HEK293 (cell line): ENCODE results near the gene PRPH.

Experiments
- CTCF ChIA-PET: fragments of 350-600 bp; formaldehyde crosslinking; extraction: SDS; loops from one replicate; lab custom pipeline; 2021; ENCODE audit warnings: antibody characterized with exemption; lab: Yijun Ruan, JAX
- POLR2A ChIA-PET: fragments of 300-600 bp; formaldehyde crosslinking; extraction: SDS; loops from one replicate; lab custom pipeline; 2020; ENCODE audit warnings: antibody characterized with exemption, inconsistent platforms; lab: Yijun Ruan, JAX
- H3K27ac ChIP-seq: fragments of 200-500 bp; sonication (Bioruptor generic); 2 replicates; pipeline ENCODE4 v1.5.1; 2014; ENCODE audit warnings: low read depth, low read length, control low read depth, inconsistent platforms; ENCODE audit errors: extremely low read depth
- H3K36me3 ChIP-seq, 2 experiments: fragments of 200-500 bp in 1 of 2; sonication (Bioruptor generic) in 1 of 2; 1 replicate in 1 of 2; 2 replicates in 1 of 2; pipeline ENCODE4 v1.5.1; 2014 to 2017; ENCODE audit warnings: inconsistent platforms in 2 of 2, low read length in 2 of 2; ENCODE audit not compliant: control insufficient read depth in 2 of 2, insufficient read depth in 1 of 2
- H3K4me1 ChIP-seq: fragments of 200-500 bp; sonication (Bioruptor generic); 2 replicates; pipeline ENCODE4 v1.5.1; 2014; ENCODE audit warnings: mild to moderate bottlenecking, low read length, inconsistent platforms; ENCODE audit not compliant: control insufficient read depth, insufficient read depth
- H3K4me3 ChIP-seq: 2 replicates; pipeline ENCODE4 v1.5.1; 2011; ENCODE audit warnings: low read depth, mild to moderate bottlenecking, control low read depth, low read length, moderate library complexity
- H3K9me3 ChIP-seq: fragments of 200-500 bp; sonication (Bioruptor generic); 2 replicates; pipeline ENCODE4 v1.5.1; 2014; ENCODE audit warnings: low read depth, low read length, inconsistent platforms; ENCODE audit not compliant: control insufficient read depth, insufficient read depth
- BCL11A ChIP-seq: fragments of 450-650 bp; formaldehyde crosslinking; IDR thresholded peaks from 2 replicates; pipeline ENCODE4 v1.5.1; 2016; ENCODE audit warnings: low read depth, missing biosample characterization, missing genetic modification characterization
- BCL11B ChIP-seq: fragments of 450-650 bp; formaldehyde crosslinking; IDR thresholded peaks from 2 replicates; pipeline ENCODE4 v1.5.1; 2016; ENCODE audit warnings: low read depth, missing biosample characterization, missing genetic modification characterization
- GFI1B ChIP-seq: fragments of 450-650 bp; formaldehyde crosslinking; IDR thresholded peaks from 2 replicates; pipeline ENCODE4 v1.5.1; 2016; ENCODE audit warnings: missing biosample characterization, missing genetic modification characterization
- GLIS2 ChIP-seq: fragments of 450-650 bp; formaldehyde crosslinking; IDR thresholded peaks from 2 replicates; pipeline ENCODE4 v1.5.1; 2016; ENCODE audit warnings: missing biosample characterization, missing genetic modification characterization
- HOXC10 ChIP-seq: sonication (generic); formaldehyde crosslinking; IDR thresholded peaks from 2 replicates; pipeline ENCODE4 v1.8.1; 2023; ENCODE audit warnings: mild to moderate bottlenecking, missing genetic modification reagents
- IKZF3 ChIP-seq: fragments of 450-650 bp; IDR thresholded peaks from 2 replicates; pipeline ENCODE4 v1.5.0; 2018; ENCODE audit warnings: missing biosample characterization, mild to moderate bottlenecking, missing genetic modification characterization, moderate library complexity
- OSR2 ChIP-seq: fragments of 450-650 bp; formaldehyde crosslinking; IDR thresholded peaks from 2 replicates; pipeline ENCODE4 v1.5.1; 2016; ENCODE audit warnings: missing biosample characterization, missing genetic modification characterization
- ZBTB8A ChIP-seq: fragments of 450-650 bp; formaldehyde crosslinking; IDR thresholded peaks from 2 replicates; pipeline ENCODE4 v1.5.1; 2016; ENCODE audit warnings: missing biosample characterization, missing genetic modification characterization
- ZFHX2 ChIP-seq: fragments of 450-650 bp; formaldehyde crosslinking; conservative IDR thresholded peaks from 2 replicates; pipeline ENCODE4 v1.5.1; 2016; ENCODE audit warnings: missing biosample characterization, missing genetic modification characterization
- ZIC2 ChIP-seq: fragments of 450-650 bp; formaldehyde crosslinking; IDR thresholded peaks from 2 replicates; pipeline ENCODE4 v1.5.1; 2016; ENCODE audit warnings: missing biosample characterization, missing genetic modification characterization
- ZNF16 ChIP-seq: fragments of 450-650 bp; formaldehyde crosslinking; IDR thresholded peaks from 2 replicates; pipeline ENCODE4 v1.5.1; 2016; ENCODE audit warnings: low read depth, missing biosample characterization, missing genetic modification characterization
- ZNF175 ChIP-seq: fragments of 450-650 bp; formaldehyde crosslinking; IDR thresholded peaks from 2 replicates; pipeline ENCODE4 v1.5.1; 2016; ENCODE audit warnings: missing biosample characterization, missing genetic modification characterization
- ZNF394 ChIP-seq: fragments of 450-650 bp; formaldehyde crosslinking; IDR thresholded peaks from 2 replicates; pipeline ENCODE4 v1.5.1; 2016; ENCODE audit warnings: missing biosample characterization, missing genetic modification characterization, mild to moderate bottlenecking, moderate library complexity, borderline replicate concordance
- ZNF596 ChIP-seq: fragments of 450-650 bp; IDR thresholded peaks from 2 replicates; pipeline ENCODE4 v1.5.0; 2018; ENCODE audit warnings: missing biosample characterization, mild to moderate bottlenecking, missing genetic modification characterization, moderate library complexity
- ZNF830 ChIP-seq: fragments of 450-650 bp; IDR thresholded peaks from 2 replicates; pipeline ENCODE4 v1.5.0; 2018; ENCODE audit warnings: missing biosample characterization, missing genetic modification characterization, low read depth, mild to moderate bottlenecking, moderate library complexity
- ZSCAN16 ChIP-seq: fragments of 450-650 bp; formaldehyde crosslinking; IDR thresholded peaks from 2 replicates; pipeline ENCODE4 v1.5.1; 2016; ENCODE audit warnings: missing biosample characterization, missing genetic modification characterization
- TF ChIP-seq, protein P1 (sequence below): fragments of 450-650 bp; formaldehyde crosslinking; IDR thresholded peaks from 2 replicates; pipeline ENCODE4 v1.5.1; 2017; ENCODE audit warnings: missing biosample characterization, mild to moderate bottlenecking, missing genetic modification characterization, moderate library complexity
- TF ChIP-seq, protein P2 (sequence below): fragments of 450-650 bp; formaldehyde crosslinking; IDR thresholded peaks from 2 replicates; pipeline ENCODE4 v1.5.1; 2016; ENCODE audit warnings: missing biosample characterization, missing genetic modification characterization
- TF ChIP-seq, protein P3 (sequence below): fragments of 450-650 bp; formaldehyde crosslinking; IDR thresholded peaks from 2 replicates; pipeline ENCODE4 v1.5.1; 2016; ENCODE audit warnings: missing biosample characterization, missing genetic modification characterization
- TF ChIP-seq, protein P4 (sequence below): fragments of 450-650 bp; formaldehyde crosslinking; IDR thresholded peaks from 2 replicates; pipeline ENCODE4 v1.5.1; 2017; ENCODE audit warnings: missing biosample characterization, missing genetic modification characterization
- TF ChIP-seq, protein P5 (sequence below): fragments of 450-650 bp; formaldehyde crosslinking; IDR thresholded peaks from 2 replicates; pipeline ENCODE4 v1.5.1; 2016; ENCODE audit warnings: missing biosample characterization, missing genetic modification characterization

Gene PRPH

DNA sequence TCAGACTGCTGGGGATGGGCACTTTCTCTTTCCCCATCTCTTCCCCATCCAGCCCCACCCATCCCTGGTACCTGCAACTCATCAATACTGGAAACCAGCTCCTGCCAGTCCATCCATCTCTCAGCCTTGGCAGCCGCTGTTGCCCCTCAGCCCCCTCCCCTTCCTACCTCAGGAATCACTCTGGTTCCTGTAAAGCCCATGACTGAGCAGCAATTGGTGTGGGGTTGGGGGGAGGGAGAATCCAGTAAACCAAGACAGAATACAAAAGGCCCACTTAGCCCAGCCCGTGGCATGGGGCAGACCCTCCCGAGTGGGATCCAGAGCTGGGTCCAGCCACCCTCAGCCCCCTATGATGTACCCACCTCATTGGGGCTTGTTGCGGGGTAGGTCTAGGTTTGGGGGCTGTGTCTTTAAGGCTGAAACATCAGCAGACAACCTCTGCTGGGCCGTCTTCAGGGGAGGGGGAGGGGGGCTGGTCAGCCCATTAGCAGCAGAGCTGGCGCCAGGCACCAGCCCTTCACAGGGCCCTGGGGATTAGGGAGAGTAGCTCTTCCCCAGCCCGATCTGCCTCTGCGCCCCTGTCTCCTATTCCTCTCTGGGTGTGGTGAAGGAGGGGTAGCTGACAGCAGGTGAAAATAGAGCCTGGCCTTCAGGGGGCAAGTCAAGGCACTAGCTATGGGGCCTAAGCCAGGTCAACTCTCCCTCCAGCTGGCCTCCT, 702 bp upstream of the PRPH start (continued):
- TF ChIP-seq BCL11A (tag by site-specific recombination) (0 out of 2 replicates have a peak, but pooled peaks have one; percentile 22), BCL11B (no peak), ZBTB8A (tag by site-specific recombination) (peak; percentile 84), GFI1B (tag by site-specific recombination) (no peak), ZNF16 (tag by site-specific recombination) (no peak), IKZF3 (tag by site-specific recombination) (0 out of 2 replicates have a peak, but pooled peaks have one; percentile 14), OSR2 (tag by site-specific recombination) (0 out of 2 replicates have a peak, but pooled peaks have one; percentile 33)
- TF ChIP-seq, protein P1, sequence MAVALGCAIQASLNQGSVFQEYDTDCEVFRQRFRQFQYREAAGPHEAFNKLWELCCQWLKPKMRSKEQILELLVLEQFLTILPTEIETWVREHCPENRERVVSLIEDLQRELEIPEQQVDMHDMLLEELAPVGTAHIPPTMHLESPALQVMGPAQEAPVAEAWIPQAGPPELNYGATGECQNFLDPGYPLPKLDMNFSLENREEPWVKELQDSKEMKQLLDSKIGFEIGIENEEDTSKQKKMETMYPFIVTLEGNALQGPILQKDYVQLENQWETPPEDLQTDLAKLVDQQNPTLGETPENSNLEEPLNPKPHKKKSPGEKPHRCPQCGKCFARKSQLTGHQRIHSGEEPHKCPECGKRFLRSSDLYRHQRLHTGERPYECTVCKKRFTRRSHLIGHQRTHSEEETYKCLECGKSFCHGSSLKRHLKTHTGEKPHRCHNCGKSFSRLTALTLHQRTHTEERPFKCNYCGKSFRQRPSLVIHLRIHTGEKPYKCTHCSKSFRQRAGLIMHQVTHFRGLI: no peak
- TF ChIP-seq, protein P2, sequence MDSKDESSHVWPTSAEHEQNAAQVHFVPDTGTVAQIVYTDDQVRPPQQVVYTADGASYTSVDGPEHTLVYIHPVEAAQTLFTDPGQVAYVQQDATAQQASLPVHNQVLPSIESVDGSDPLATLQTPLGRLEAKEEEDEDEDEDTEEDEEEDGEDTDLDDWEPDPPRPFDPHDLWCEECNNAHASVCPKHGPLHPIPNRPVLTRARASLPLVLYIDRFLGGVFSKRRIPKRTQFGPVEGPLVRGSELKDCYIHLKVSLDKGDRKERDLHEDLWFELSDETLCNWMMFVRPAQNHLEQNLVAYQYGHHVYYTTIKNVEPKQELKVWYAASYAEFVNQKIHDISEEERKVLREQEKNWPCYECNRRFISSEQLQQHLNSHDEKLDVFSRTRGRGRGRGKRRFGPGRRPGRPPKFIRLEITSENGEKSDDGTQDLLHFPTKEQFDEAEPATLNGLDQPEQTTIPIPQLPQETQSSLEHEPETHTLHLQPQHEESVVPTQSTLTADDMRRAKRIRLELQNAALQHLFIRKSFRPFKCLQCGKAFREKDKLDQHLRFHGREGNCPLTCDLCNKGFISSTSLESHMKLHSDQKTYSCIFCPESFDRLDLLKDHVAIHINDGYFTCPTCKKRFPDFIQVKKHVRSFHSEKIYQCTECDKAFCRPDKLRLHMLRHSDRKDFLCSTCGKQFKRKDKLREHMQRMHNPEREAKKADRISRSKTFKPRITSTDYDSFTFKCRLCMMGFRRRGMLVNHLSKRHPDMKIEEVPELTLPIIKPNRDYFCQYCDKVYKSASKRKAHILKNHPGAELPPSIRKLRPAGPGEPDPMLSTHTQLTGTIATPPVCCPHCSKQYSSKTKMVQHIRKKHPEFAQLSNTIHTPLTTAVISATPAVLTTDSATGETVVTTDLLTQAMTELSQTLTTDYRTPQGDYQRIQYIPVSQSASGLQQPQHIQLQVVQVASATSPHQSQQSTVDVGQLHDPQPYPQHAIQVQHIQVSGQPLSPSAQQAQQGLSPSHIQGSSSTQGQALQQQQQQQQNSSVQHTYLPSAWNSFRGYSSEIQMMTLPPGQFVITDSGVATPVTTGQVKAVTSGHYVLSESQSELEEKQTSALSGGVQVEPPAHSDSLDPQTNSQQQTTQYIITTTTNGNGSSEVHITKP (tag by site-specific recombination): 0 out of 2 replicates have a peak, but pooled peaks have one; percentile 27

DNA sequence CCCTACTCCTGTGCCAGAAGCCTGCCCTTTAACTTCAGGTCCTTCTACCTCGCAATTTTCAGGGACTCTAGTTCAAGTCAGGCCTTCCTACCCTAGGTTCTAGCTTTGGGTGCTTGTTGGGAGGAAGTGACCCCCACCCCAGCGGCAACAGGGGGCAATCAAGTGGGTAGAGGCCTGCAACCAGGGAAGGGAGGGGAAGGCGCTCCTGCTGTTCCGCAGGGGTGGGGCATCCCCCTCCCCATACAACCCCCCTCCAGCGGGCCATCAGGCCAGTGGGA, 204 bp upstream of the PRPH start:
- Histone ChIP-seq H3K9me3 (no peaks in the 10 kb centered on the region), H3K27ac (0 out of 2 replicates have a peak overlapping the region, but pooled peaks have one; percentile 4), H3K36me3 (peaks cover 0 to 9% of the 10 kb centered on the region in 2 experiments; a peak in 1 of 3 replicates), H3K4me3 (no peak overlapping the region), H3K4me1 (peaks cover 8% of the 10 kb centered on the region)
- ChIA-PET CTCF (interaction anchor here (0.5 to 10.2 kb wide), 20 partner anchors 9 to 263 kb away, joined by 3 to 208 read pairs (median 5); partner anchors contain the start of genes C1QL4, DNAJC22, SPATS2 and TROAP), POLR2A (interaction anchor here (0.6 to 7.6 kb wide), 7 partner anchors 8 to 447 kb away, joined by 3 to 94 read pairs (median 3); partner anchors contain the start of genes SPATS2, TMBIM6 and TROAP)
- TF ChIP-seq, protein P3, sequence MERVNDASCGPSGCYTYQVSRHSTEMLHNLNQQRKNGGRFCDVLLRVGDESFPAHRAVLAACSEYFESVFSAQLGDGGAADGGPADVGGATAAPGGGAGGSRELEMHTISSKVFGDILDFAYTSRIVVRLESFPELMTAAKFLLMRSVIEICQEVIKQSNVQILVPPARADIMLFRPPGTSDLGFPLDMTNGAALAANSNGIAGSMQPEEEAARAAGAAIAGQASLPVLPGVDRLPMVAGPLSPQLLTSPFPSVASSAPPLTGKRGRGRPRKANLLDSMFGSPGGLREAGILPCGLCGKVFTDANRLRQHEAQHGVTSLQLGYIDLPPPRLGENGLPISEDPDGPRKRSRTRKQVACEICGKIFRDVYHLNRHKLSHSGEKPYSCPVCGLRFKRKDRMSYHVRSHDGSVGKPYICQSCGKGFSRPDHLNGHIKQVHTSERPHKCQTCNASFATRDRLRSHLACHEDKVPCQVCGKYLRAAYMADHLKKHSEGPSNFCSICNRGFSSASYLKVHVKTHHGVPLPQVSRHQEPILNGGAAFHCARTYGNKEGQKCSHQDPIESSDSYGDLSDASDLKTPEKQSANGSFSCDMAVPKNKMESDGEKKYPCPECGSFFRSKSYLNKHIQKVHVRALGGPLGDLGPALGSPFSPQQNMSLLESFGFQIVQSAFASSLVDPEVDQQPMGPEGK (tag by site-specific recombination): peak; percentile 67
- TF ChIP-seq GLIS2 (peak; percentile 66; the same call in 1 of the 2 replicates), HOXC10 (CRISPR knock-in tag) (no peak), ZNF596 (tag by site-specific recombination) (no peak), ZSCAN16 (tag by site-specific recombination) (no peak), ZNF394 (tag by site-specific recombination) (no peak), ZIC2 (tag by site-specific recombination) (no peak), ZNF830 (tag by site-specific recombination) (no peak), ZNF175 (tag by site-specific recombination) (no peak), ZBTB8A (tag by site-specific recombination) (0 out of 2 replicates have a peak, but pooled peaks have one; percentile 7), ZFHX2 (tag by site-specific recombination) (no peak)
- TF ChIP-seq, protein P4, sequence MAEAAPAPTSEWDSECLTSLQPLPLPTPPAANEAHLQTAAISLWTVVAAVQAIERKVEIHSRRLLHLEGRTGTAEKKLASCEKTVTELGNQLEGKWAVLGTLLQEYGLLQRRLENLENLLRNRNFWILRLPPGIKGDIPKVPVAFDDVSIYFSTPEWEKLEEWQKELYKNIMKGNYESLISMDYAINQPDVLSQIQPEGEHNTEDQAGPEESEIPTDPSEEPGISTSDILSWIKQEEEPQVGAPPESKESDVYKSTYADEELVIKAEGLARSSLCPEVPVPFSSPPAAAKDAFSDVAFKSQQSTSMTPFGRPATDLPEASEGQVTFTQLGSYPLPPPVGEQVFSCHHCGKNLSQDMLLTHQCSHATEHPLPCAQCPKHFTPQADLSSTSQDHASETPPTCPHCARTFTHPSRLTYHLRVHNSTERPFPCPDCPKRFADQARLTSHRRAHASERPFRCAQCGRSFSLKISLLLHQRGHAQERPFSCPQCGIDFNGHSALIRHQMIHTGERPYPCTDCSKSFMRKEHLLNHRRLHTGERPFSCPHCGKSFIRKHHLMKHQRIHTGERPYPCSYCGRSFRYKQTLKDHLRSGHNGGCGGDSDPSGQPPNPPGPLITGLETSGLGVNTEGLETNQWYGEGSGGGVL (tag by site-specific recombination): 0 out of 2 replicates have a peak, but pooled peaks have one; percentile 48
- TF ChIP-seq, protein P5, sequence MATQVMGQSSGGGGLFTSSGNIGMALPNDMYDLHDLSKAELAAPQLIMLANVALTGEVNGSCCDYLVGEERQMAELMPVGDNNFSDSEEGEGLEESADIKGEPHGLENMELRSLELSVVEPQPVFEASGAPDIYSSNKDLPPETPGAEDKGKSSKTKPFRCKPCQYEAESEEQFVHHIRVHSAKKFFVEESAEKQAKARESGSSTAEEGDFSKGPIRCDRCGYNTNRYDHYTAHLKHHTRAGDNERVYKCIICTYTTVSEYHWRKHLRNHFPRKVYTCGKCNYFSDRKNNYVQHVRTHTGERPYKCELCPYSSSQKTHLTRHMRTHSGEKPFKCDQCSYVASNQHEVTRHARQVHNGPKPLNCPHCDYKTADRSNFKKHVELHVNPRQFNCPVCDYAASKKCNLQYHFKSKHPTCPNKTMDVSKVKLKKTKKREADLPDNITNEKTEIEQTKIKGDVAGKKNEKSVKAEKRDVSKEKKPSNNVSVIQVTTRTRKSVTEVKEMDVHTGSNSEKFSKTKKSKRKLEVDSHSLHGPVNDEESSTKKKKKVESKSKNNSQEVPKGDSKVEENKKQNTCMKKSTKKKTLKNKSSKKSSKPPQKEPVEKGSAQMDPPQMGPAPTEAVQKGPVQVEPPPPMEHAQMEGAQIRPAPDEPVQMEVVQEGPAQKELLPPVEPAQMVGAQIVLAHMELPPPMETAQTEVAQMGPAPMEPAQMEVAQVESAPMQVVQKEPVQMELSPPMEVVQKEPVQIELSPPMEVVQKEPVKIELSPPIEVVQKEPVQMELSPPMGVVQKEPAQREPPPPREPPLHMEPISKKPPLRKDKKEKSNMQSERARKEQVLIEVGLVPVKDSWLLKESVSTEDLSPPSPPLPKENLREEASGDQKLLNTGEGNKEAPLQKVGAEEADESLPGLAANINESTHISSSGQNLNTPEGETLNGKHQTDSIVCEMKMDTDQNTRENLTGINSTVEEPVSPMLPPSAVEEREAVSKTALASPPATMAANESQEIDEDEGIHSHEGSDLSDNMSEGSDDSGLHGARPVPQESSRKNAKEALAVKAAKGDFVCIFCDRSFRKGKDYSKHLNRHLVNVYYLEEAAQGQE (tag by site-specific recombination): no peak
